Activated naive CD4-positive, alpha-beta T cell treated with anti-CD3 and anti-CD28 coated beads, Interleukin-2, amount 10 ng/mL, durations not matched to agents 5 hours and 36 hours (primary cell): ENCODE data around the gene PPP5C. TPM values are rescaled to one million over a fixed set of nuclear protein-coding genes. Genes with fewer than 3 reads are reported as not detected.

ENCODE experiments used
- total RNA-seq, 2 experiments: library from RNA; stranded (reverse); gene quantifications; one replicate each; pipeline ENCODE4 v1.2.3, GENCODE V29; 2021

PPP5C gene, protein sequence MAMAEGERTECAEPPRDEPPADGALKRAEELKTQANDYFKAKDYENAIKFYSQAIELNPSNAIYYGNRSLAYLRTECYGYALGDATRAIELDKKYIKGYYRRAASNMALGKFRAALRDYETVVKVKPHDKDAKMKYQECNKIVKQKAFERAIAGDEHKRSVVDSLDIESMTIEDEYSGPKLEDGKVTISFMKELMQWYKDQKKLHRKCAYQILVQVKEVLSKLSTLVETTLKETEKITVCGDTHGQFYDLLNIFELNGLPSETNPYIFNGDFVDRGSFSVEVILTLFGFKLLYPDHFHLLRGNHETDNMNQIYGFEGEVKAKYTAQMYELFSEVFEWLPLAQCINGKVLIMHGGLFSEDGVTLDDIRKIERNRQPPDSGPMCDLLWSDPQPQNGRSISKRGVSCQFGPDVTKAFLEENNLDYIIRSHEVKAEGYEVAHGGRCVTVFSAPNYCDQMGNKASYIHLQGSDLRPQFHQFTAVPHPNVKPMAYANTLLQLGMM
- total RNA-seq: 10 to 100 TPM; 82.5 to 86.9 TPM

DNA sequence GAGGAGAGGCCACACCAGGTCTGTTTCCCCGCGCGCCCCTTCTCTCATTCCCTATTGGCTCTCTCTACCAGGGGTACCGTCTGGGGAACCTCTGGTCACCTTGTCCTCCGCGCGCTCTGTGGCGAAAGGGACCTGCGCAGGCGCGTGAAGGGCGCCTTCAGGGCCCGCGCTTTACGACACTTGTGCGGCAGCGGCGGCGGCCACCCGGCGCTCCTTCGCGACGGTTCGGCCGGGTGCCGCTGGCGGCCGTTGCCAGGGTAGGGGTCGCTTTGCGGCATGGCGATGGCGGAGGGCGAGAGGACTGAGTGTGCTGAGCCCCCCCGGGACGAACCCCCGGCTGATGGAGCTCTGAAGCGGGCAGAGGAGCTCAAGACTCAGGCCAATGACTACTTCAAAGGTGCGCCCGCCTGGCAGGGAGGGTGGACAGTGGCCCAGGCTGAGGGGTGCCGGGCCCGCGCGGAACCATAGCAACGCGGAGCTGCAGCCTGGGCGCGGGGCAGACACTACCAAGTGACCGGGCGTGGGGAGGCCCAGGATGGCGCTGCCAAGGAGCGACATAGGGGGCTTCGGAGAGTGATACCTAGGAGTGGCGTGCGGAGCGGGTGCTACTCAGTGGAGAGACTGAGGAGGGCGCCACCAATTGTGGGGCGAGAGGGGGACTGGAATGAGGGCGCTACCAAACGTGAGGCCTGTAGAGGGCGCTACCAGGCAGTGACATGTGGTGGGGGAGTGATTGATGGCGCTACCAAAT is at the start of gene PPP5C:
TSS of gene PPP5C (plus strand) at position 267 of the 751 bp plus-strand sequence. CDS start at position 277, 10 bp downstream.

DNA sequence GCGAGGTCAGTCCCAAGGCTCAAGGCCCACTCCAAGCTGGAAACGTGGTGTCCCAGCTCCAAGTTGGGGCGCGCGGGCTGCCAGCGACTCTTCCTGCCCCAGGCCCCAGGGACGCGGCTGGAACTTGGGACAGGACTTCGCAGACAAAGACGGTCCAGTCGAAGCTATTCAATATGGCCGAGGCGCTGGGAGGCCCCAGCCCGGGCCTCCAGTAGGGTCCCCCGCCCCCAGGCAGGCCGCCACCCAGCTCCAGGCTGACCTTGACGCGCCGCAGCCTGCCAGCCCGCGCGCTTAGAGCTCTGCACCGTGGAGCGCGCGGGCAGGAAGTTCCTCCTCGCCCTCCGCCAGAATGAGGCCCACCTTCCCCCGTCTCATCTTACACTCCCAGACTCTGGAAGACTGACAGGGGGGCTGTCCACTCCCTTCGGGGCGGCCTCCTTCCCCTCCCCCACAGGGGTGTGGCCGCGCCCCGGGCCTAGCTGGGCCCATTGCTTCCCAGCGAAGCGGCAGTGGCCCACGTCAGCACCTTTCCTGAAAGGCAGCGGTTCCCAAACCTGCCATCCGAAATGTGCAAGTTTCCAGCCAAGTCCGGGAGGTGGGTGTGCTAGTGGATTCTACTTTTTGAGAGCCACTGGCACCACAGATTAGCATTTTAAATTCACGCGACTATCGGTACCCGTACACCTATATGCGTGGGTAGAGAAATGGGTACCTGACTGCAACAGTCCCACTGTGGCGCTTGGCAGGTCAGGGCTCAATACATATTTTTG is 66.6 kb downstream of the PPP5C start, which contains the start of gene CCDC8:
TSS of gene CCDC8 (minus strand) at position 303 of the 770 bp plus-strand sequence. CDS start 754 bp downstream, outside the sequence.

DNA sequence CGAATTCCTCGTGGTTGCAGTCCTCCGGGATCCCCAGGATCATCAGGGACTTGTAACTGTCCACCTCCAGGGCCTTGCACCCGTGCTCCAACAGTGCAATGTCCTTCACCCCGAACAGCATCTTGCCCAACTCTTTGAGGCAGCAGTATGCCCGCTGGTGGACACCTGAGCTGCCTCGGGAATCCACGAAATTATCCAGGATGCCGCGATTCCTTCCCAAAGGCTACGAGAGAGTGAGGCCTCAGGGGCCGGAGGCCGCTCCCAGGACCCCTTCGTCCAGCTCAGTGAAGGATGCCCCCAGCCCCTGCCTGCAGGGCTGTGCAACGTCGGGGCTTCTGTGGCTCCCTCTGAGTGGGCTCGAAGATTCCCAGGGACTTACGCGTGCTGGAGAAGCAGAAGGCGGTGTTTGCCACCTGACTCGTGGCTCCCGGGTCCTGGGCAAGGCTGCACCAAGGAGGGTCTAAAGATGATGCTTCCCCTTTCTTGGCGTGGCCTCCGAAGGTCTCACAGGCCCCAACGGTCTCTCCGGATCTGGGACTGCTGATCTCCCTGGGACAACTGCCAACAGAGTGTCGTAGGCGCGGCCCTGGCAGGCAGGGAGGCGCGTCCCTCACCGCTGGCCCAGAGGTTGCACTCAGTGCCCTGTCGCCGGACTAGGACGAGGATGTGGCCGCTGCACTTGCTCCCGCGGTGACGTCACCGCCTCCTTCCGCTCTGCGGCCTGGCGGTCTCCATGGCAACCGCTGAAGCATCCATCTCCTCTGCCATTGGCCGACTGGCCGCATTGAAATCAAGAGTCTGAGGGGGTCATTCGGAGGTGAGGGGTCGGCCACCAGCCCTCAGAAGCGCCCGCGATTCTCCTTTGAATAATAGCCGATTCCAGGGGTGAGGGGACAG is 81.6 kb downstream of the PPP5C start, which contains the start of gene PNMA8C:
TSS of gene PNMA8C (minus strand) at position 698 of the 897 bp plus-strand sequence. CDS start at position 121, 577 bp downstream.

Other genes with a start within 250 kb of the PPP5C start
- not detected for gene IGFL3, start 222.4 kb upstream of the PPP5C start, total RNA-seq
- not detected for gene IGFL2, start 198.8 kb upstream of the PPP5C start, total RNA-seq
- gene IGFL1, start 117.3 kb upstream of the PPP5C start, total RNA-seq: not detected
- not detected for gene HIF3A, start 50.0 kb upstream of the PPP5C start, total RNA-seq
- gene CCDC8, start 66.5 kb downstream of the PPP5C start, total RNA-seq: not detected
- not detected for gene PNMA8C, start 81.8 kb downstream of the PPP5C start, total RNA-seq
- gene PNMA8A, start 124.5 kb downstream of the PPP5C start, total RNA-seq: under 1 TPM; 0.29 to 0.63 TPM
- gene PNMA8B, start 148.8 kb downstream of the PPP5C start, total RNA-seq: under 1 TPM; 0.24 to 0.25 TPM